Cardiac ventricle fibroblast (primary cell): ENCODE data around the gene FBP1. TPM values are rescaled to one million over a fixed set of nuclear protein-coding genes. Genes with fewer than 3 reads are reported as not detected.

ENCODE experiments used
- total RNA-seq: library from RNA; depleted of rRNA; stranded (reverse); fragments of >200 nt; gene quantifications from 2 replicates; pipeline ENCODE4 v1.2.3, GENCODE V29; 2015

The FBP1 gene
- total RNA-seq: not detected in 2 replicates

DNA sequence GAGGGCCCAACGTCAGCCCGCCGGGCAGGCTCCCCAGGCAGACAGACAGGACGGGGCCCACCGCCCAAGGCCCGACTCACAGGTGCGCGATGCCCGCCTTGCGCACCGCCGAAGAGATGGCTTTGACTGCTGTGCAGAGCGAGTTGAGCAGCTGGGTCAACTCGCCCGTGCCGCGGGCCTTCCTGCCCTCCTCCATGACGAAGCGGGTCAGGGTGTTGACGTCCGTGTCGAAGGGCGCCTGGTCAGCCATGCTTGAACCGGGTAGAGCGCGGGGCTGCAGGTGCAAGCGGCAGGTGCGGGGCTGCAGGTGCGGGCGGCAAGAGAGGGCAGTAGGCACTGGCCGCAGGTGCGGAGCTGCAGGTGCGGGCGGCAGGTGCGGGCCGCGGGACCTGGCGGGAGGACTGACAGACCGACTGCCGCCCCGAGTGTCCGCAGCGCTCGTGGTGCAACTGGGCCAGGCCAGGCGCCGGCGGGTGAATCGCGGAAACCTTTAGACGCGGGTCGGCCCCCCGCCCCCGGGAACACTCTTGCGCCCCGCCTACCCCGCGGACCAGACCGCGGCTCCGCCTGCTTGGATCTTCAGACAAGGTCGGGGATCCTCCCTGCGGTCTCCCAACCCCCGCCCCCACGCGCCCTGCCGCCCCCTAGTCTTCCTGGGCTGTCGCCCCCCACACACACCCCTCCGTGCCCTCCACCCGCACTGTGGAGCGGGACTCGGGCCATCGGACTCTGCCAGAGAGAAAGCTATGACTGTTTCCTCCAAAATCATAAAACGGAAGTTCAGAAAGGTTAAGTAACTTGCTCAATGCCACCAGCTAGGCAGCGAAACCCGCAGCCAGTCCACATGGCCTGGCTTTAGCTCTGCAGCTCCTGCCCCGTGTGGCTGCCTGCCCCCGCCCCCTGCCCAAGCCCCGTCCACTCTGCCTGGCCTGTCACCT is at the start of gene FBP1:
TSS of gene FBP1 (minus strand) at position 458 of the 938 bp plus-strand sequence. CDS start at position 250, 208 bp downstream.

DNA sequence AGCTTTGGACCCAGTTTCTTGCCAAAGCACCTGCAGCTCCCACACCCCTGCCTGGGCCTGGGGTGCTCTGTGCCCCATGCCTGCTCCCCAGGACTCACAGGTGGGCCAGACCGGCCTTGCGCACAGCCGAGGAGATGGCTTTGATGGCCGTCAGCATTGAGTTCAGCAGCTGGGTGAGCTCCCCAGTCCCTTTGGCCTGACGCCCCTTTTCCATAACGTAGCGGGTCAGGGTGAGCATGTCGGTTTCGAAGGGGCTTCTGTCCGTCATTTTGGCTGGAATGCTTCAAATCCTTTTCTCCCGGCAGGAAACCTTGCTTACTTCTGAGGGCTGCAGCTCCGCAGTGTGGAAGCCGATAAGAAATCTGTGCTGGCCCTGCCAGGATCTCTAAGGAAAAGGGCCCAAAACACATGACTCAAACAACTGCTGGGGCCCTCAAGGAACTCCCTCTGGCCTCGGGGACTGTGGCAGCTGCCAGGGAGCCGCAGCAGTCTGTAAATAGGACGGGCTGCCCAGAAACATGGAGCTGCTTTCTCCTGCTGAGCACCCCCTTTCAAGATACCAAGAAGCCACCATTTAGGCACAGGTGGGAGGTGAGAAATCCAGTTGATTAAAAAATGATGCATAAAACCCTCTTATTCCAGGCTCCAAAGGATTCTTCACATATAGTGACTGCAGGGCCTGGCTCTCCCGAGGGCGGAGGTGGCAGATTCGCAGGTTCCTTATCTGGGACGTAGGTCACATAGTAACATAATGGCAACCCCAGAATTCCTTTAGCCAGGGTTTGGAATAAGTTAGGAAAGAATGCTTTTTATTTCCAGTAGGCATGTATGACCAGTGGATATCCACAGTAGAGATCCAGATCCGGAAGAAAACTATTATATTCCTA is 45.6 kb downstream of the FBP1 start, which contains the start of gene FBP2:
TSS of gene FBP2 (minus strand) at position 366 of the 887 bp plus-strand sequence. CDS start at position 268, 98 bp downstream.

DNA sequence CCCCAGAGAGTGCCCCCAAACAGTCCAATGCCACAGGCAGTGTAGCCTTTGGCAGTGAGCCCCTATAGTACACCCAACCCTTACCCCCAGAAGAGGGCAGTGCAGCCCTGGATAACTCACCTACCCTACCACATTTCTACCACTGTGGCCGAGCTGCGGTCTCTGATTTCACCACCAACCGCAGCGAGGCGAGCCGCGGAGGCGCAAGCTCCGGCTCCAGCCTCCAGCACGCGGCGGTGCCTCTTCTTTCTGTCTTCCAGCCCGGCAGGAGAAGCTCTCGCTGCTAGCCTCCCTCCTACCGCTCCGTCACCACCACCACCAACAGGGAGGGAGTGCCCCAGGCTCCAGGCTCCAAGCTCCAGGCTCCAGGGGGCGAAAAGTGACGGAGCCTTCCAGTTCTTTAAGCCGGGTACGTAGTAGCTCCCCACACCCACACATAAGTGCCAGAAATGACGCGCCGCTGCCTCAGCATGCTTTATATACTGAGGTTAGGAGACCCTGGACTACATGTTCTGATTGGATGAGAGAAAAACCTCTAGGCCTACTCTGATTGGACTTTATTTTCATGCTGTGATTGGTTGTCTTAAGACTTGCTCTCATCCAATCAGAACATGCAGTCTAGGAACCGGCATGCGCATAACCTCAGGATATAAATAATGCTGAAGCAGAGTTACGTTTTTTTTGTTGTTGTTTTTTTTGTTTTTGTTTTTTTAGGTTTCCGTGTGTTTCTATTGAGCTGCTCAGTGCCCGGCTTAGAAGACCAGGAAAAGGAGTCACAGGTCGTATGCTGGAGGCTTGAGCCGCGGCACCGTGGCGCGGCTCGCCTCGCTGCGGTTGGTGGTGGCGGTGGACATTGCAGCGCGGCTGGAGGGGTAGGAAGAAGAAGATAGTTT is 84.6 kb downstream of the FBP1 start, which contains the start of gene PCAT7:
TSS of gene PCAT7 (plus strand) at position 645 of the 893 bp plus-strand sequence.

Other genes starting within 250 kb of the FBP1 start
- not detected in 2 replicates for gene PCAT7, start 84.4 kb downstream of the FBP1 start, total RNA-seq
- gene FBP2, start 45.7 kb downstream of the FBP1 start, total RNA-seq: not detected in 2 replicates
- gene AOPEP, start 87.2 kb upstream of the FBP1 start, total RNA-seq: 27.8 and 33.9 TPM in 2 replicates